NCI-H2107 (cell line): ENCODE results near the gene NRAP.
A peak's percentile ranks its signal among the peaks of the same experiment; 100 is the strongest.

Experiments
- DNase-seq: peaks from one replicate; lab custom pipeline; 2025; lab: John Stamatoyannopoulos, UW

NRAP gene

DNA sequence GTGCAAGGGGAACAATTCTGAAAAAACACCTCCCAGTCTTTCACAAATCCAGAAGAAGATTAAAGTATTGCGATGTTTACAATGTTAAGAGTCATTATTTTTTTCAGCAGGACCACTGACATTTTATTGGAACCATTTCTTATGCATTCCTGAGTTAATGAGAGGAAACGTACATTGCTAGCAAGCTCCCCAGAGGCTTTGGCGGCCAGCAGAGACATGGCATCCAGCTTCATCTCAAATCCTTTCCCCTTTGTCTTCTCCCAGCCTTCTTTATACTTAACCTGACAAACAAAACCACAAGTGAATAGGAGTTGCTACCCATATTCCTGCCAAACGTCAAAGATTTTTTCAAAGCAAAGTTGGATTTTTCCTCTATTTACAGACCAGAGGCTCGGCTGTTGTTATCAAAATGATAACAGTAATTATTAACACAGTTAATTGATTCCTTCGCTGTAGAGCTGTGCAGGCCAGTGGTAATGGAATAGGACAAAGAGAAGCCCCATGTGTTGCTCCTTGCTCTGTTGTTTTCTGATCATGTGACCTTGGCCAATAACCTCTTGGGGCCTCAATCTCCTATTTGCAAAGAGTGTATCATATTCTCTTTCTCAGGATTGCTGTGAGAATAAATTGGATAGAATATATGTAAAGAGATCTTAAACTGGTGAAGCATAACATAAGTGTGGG, 32.0 kb downstream of the NRAP start:
- no peak for DNase-seq

GRCh38 chr10:113630929-113631533, 32.8 kb downstream of the NRAP start:
- no peak for DNase-seq

- no peak for DNase-seq
These were observed 35.2 kb downstream of the NRAP start for GRCh38 chr10:113628607-113629153.

DNA sequence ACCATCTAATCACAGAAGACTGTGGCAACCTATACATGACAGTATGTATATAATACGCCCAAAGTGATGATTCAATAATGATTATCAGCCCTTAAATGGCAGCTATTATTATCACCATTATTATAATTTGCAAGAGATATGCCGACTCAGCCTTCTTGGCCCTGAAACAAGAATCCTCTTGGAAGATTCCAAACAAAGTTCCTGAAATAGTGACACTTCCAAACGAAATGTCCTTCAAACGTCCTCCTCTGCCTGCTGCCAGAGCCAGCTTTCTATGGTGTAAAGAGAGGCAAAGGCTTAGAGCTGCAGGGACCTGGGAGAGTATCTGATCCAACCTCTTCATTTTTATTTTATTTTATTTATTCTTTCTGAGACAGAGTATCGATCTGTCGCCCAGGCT, 36.0 kb downstream of the NRAP start:
- DNase-seq: no peak

- DNase-seq: no peak
These were observed 37.0 kb downstream of the NRAP start for GRCh38 chr10:113626809-113627355.

- no peak for DNase-seq
These were observed 38.2 kb downstream of the NRAP start for GRCh38 chr10:113625461-113626186.

GRCh38 chr10:113622831-113623230, 41.0 kb downstream of the NRAP start:
- DNase-seq: no peak

DNA sequence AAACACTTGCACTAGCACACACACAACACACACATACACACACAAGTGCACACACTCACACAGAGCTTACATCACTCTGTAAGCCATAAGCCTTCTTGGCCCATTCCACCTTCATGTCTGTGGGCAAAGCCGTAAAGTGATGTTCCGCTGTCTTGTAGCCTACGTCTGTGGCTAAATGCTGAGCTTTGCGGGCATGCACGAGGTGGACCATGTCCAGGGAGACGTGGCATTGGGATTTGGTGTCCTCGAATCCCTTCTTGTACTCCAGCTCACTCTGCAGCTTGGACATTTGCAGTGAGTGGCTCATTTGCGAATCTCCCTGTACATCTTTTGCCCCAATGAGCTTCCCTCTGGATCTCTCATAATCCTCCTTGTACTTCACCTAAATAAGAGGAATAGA, 42.0 kb downstream of the NRAP start:
- no peak for DNase-seq

GRCh38 chr10:113620936-113621335, 42.9 kb downstream of the NRAP start:
- no peak for DNase-seq

DNA sequence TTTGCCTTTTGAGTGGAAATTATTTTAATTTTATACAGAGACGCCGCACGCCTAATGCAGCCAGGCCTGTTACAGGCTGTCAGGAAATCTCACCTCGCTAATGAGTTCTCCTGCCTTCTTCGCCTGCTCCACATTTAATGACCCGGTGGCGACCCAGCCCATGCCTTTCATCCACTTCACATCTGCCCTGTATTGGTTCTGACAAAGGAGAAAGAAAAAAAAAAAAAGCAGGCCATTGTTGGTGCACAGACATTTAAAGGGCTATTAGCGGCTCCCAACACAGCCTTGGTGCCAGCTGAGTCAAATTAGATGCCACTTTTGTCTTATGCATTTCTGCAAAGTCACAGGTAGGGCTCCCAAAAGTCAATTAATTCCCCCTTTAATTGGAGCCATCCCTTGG, 43.3 kb downstream of the NRAP start:
- peak; percentile 4 for DNase-seq

GRCh38 chr10:113619401-113619800, 44.4 kb downstream of the NRAP start:
- no peak for DNase-seq

DNA sequence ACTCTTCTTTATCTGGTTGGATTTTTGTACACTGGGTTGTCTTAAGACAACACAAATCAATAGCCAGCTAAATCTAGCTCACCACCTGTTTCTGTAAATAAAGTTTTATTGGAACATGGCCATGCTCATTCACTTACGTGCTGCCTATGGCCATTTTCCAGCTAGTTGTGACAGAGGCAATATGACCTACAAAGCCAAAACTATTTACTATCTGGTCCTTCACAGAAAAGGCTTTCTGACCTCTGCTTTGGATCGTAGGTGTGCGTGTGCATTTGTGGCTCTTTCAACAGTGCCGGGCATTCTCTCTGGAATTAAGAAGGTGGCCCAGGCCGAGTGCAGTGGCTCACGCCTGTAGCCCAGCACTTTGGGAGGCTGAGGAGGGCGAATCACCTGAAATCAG, 45.5 kb downstream of the NRAP start:
- DNase-seq: no peak

DNA sequence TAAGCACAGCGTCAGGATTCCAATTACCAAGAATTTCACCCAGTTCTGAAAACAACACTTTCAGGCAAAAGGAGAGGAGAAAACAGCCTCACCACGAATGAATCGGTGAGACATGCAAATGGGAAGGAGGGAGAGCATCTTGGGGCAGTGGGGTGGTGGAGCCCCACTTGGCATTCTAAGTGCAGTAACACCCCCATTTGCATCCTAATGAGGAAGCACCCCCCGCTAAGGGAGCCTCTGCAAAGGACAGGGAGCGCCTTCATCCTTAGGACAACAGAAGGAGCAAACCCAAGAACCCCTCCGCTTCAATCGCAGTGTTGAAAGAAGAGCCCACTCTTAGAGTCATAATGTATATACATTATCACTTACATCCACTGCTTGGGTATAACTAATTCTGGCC, 46.8 kb downstream of the NRAP start:
- no peak for DNase-seq

DNA sequence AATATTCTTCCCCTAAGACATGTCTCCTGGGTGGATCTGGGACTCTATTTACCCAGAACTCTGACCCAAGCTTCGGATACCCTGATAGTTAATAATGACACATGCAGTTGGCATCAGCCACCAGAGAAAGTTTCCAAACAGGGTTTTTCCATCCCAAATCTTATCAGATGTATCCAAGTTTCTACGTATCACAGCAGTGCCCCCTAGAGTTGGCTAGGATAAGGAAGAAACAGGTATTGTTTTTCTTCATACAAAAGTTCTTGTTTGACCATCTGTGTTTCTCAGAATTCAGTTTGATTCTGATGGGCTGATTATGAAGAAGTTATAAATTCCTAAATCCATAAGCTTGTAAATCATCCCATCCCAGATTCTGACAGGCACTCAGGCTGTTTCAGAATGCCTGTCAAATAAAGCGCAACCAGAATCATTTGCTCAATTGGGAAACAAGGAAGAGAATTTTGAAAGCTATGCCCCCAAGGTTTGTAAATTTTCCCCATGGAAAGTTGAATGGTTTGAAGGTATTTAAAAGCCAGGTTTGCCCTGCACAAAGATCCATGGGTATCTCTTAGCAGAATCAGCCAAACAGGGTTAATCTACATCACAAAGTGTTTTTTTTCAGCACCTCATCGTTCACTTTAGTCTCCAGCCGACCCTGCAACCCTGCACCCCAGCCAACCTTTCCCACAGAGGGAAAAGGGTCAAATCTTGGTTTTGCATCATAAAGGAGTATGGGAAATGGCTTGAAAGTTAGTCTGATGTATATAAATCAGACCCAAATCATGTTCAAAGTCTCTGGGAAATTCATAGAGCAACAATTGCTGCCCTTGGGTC, 47.4 kb downstream of the NRAP start:
- DNase-seq: no peak

DNA sequence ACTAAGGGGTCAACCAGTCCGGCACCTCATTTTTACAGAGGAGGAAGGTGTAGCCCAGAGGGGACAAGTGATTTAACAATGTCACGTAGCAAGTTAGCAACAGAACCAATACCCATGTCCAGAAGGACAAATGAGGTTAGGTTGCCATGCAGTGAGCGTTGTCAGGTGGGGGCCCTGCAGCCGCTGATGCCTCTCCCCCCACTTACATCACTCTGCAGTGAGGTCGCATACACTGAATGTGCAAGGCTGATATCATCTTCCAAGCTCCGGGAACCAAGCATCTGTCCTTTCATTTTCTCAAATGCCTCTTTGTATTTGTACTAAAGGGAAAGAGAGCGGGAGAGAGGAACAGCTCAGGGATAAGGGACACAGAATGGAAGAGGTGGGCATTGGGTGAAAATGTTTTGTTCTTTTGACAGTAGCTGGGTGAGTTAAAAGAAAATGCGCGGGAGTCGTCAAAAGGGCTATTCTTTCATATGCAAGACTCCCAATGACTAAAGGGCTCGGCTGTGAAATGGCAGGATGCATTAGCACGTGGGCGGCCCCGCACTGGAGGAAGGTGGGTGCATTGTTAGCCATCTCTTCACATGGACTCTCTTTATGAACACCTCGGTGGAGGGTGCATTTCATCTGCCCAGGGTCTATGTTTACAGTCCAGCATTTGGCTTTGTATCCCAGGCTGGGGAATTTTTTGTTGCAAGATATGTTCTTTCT, 49.7 kb downstream of the NRAP start:
- no peak for DNase-seq

GRCh38 chr10:113613427-113613826, 50.4 kb downstream of the NRAP start:
- no peak for DNase-seq

- DNase-seq: no peak
These were observed 51.7 kb downstream of the NRAP start for GRCh38 chr10:113612154-113612553.

GRCh38 chr10:113610631-113611601, 52.9 kb downstream of the NRAP start:
- DNase-seq: no peak

GRCh38 chr10:113609704-113610108, 54.1 kb downstream of the NRAP start:
- no peak for DNase-seq
